Left lung (tissue), 10 donors: ENCODE measurements around the gene FOXI3. TPM values are rescaled to one million over a fixed set of nuclear protein-coding genes. Genes with fewer than 3 reads are reported as not detected.

Experiments
- ATAC-seq: fragments of 200-7000 bp; cut with Tn5 transposase; one replicate; pipeline ENCODE4 v1.9.1; 2020; ENCODE audit warnings: moderate library complexity
- DNase-seq, 4 donors: peaks; one replicate each; pipeline ENCODE4 v3.0.0-alpha.2; 2013 to 2020
- H3K27ac ChIP-seq, 2 donors: fragments of 200-600 bp; sonication (generic) in 1 of 2; one replicate each; pipeline versions ENCODE4 v1.5.0 to v1.8.0; 2020 to 2021
- H3K27me3 ChIP-seq, 2 donors: fragments of 200-600 bp; sonication (generic) in 1 of 2; one replicate each; pipeline versions ENCODE4 v1.5.0 to v1.8.0; 2020 to 2021
- H3K36me3 ChIP-seq, 2 donors: fragments of 200-600 bp; sonication (generic) in 1 of 2; one replicate each; pipeline versions ENCODE4 v1.5.0 to v1.8.0; 2020 to 2021
- H3K4me1 ChIP-seq, 2 donors: fragments of 200-600 bp; one replicate each; pipeline ENCODE4 v1.8.0; 2021
- H3K4me3 ChIP-seq, 2 donors: fragments of 200-600 bp; sonication (generic) in 1 of 2; one replicate each; pipeline versions ENCODE4 v1.5.0 to v1.8.0; 2020 to 2021; ENCODE audit warnings: mild to moderate bottlenecking in 1 of 2
- H3K9me3 ChIP-seq, 2 donors: fragments of 200-600 bp; sonication (generic) in 1 of 2; one replicate each; pipeline versions ENCODE4 v1.5.0 to v1.8.0; 2020 to 2021
- CTCF ChIP-seq, 2 donors: fragments of 200-600 bp; sonication (generic) in 1 of 2; IDR thresholded peaks; one replicate each; pipeline versions ENCODE4 v1.5.0 to v1.8.0; 2021; ENCODE audit warnings: antibody characterized with exemption in 2 of 2
- intact Hi-C, 2 donors: fragments of 100-400 bp; cut with DNase I; formaldehyde crosslinking; loops; one replicate each; pipeline versions ENCODE4 v1.11.2 to v1.14.2; 2022
- polyA plus RNA-seq, 6 donors: library from polyadenylated mRNA; unstranded; fragments of 120-200 nt; gene quantifications; one replicate each; pipeline ENCODE4 v1.2.1, GENCODE V29; 2013; ENCODE audit not compliant: insufficient read length in 6 of 6
- total RNA-seq, 2 donors: library from RNA; stranded (reverse); fragmentation: NEBNext Ultra II Directional; extraction: Animal tissue kit (Norgen Biotek cat#: 25700); gene quantifications; one replicate each; pipeline ENCODE4 v1.2.1, GENCODE V29; 2021
- donor health status: DM: no; HTN: yes; CAD: no.
- donor health status: DM: no; HTN: no; CAD: no.

The FOXI3 gene
- total and polyA plus RNA-seq, 8 donors: 0.07 to 0.08 (median 0.07) TPM; not detected in 5

- Histone ChIP-seq H3K4me3 (no peak overlapping the region), H3K36me3 (no peaks in the 10 kb centered on the region), H3K9me3 (no peaks in the 10 kb centered on the region), H3K27me3 (peaks cover 0 to 74% of the 10 kb centered on the region in 2 donors), H3K4me1 (no peaks in the 10 kb centered on the region), H3K27ac (no peak overlapping the region)
- TF ChIP-seq CTCF (IDR thresholded peaks at IDR 0.05): no peak
- DNase-seq: no peak
- no peak for ATAC-seq
- intact Hi-C loops: no loop called here
Measured at GRCh38 chr2:88443353-88443938, 9.0 kb downstream of the FOXI3 start.

GRCh38 chr2:88442473-88442872, 10.0 kb downstream of the FOXI3 start:
- DNase-seq: no peak
- Histone ChIP-seq H3K27me3 (peaks cover 0 to 73% of the 10 kb centered on the region in 2 donors), H3K4me1 (no peaks in the 10 kb centered on the region), H3K27ac (no peak overlapping the region), H3K9me3 (no peaks in the 10 kb centered on the region), H3K36me3 (no peaks in the 10 kb centered on the region), H3K4me3 (no peak overlapping the region)
- intact Hi-C loops: no loop called here
- no peak for ATAC-seq
- no peak for TF ChIP-seq CTCF (IDR thresholded peaks at IDR 0.05)

GRCh38 chr2:88442061-88442460, 10.4 kb downstream of the FOXI3 start:
- H3K4me3 ChIP-seq: no peak overlapping the region
- no peak for TF ChIP-seq CTCF (IDR thresholded peaks at IDR 0.05)
- H3K27me3 ChIP-seq: peaks cover 0 to 69% of the 10 kb centered on the region in 2 donors
- intact Hi-C loops: no loop called here
- H3K36me3 ChIP-seq: no peaks in the 10 kb centered on the region
- H3K4me1 ChIP-seq: no peaks in the 10 kb centered on the region
- ATAC-seq (no peak), DNase-seq (no peak)
- no peaks in the 10 kb centered on the region for H3K9me3 ChIP-seq
- H3K27ac ChIP-seq: no peak overlapping the region

GRCh38 chr2:88437010-88437409, 15.5 kb downstream of the FOXI3 start:
- intact Hi-C loops: no loop called here
- H3K27ac ChIP-seq: no peak overlapping the region
- H3K27me3 ChIP-seq: peaks cover 0 to 31% of the 10 kb centered on the region in 2 donors
- no peaks in the 10 kb centered on the region for H3K36me3 ChIP-seq
- DNase-seq: no peak
- no peak overlapping the region for H3K4me3 ChIP-seq
- no peaks in the 10 kb centered on the region for H3K4me1 ChIP-seq
- no peaks in the 10 kb centered on the region for H3K9me3 ChIP-seq
- no peak for ATAC-seq
- TF ChIP-seq CTCF (IDR thresholded peaks at IDR 0.05): no peak

GRCh38 chr2:88429929-88430328, 22.6 kb downstream of the FOXI3 start:
- TF ChIP-seq CTCF (IDR thresholded peaks at IDR 0.05): no peak
- DNase-seq: no peak

More at GRCh38 chr2:88429929-88430328, 22.6 kb downstream of the FOXI3 start:
- Histone ChIP-seq H3K9me3 (no peaks in the 10 kb centered on the region), H3K27me3 (no peaks in the 10 kb centered on the region), H3K4me1 (no peaks in the 10 kb centered on the region), H3K36me3 (no peaks in the 10 kb centered on the region), H3K4me3 (no peak overlapping the region), H3K27ac (no peak overlapping the region)
- intact Hi-C loops: no loop called here
- ATAC-seq: no peak
